ENCODE results near the gene KRT74.

GRCh38 chr12:52534482-52534881 is 39.2 kb downstream of the KRT74 start:
- TF ChIP-seq NR2F1 (conservative IDR thresholded peaks at IDR 0.05) (no peak), HDAC6 (IDR thresholded peaks at IDR 0.05; ENCODE audit: unreplicated experiment) (no peak), TAF1 (IDR thresholded peaks at IDR 0.05; ENCODE audit: borderline replicate concordance, low read depth, low read length) (no peak), EZH2 (IDR thresholded peaks at IDR 0.05; ENCODE audit: borderline replicate concordance, control insufficient read depth, low read depth, low read length) (no peak), ESRRA (IDR thresholded peaks at IDR 0.05; ENCODE audit: low read length) (no peak), TCF7 (IDR thresholded peaks at IDR 0.05; ENCODE audit: borderline replicate concordance) (no peak), ZZZ3 (IDR thresholded peaks at IDR 0.05; ENCODE audit: control insufficient read depth, insufficient read length, low read depth) (no peak)
